ENCODE results near the gene HADH.

- TF ChIP-seq SALL2 (tag by site-specific recombination; IDR thresholded peaks at IDR 0.05; ENCODE audit: borderline replicate concordance) (no peak), ZNF843 (tag by site-specific recombination; IDR thresholded peaks at IDR 0.05) (no peak), CTCF (tag by site-specific recombination; IDR thresholded peaks at IDR 0.05) (no peak), ZSCAN16 (tag by site-specific recombination; IDR thresholded peaks at IDR 0.05) (no peak), ZNF24 (tag by site-specific recombination; IDR thresholded peaks at IDR 0.05) (no peak), PRDM2 (tag by site-specific recombination; IDR thresholded peaks at IDR 0.05; ENCODE audit: borderline replicate concordance) (no peak), ATF2 (tag by site-specific recombination; IDR thresholded peaks at IDR 0.05; ENCODE audit: low read depth) (no peak), REST (tag by site-specific recombination; IDR thresholded peaks at IDR 0.05) (no peak), ZNF10 (tag by site-specific recombination; IDR thresholded peaks at IDR 0.05) (no peak), GLIS2 (tag by site-specific recombination; IDR thresholded peaks at IDR 0.05) (no peak), ZNF26 (tag by site-specific recombination; IDR thresholded peaks at IDR 0.05) (no peak), HOXA7 (CRISPR knock-in tag; IDR thresholded peaks at IDR 0.05; ENCODE audit: borderline replicate concordance) (no peak), ZNF776 (tag by site-specific recombination; IDR thresholded peaks at IDR 0.05; ENCODE audit: borderline replicate concordance) (no peak)
Measured at GRCh38 chr4:108060164-108060563, 70.5 kb downstream of the HADH start.
